ENCODE data around the gene HBEGF.

HBEGF gene

DNA sequence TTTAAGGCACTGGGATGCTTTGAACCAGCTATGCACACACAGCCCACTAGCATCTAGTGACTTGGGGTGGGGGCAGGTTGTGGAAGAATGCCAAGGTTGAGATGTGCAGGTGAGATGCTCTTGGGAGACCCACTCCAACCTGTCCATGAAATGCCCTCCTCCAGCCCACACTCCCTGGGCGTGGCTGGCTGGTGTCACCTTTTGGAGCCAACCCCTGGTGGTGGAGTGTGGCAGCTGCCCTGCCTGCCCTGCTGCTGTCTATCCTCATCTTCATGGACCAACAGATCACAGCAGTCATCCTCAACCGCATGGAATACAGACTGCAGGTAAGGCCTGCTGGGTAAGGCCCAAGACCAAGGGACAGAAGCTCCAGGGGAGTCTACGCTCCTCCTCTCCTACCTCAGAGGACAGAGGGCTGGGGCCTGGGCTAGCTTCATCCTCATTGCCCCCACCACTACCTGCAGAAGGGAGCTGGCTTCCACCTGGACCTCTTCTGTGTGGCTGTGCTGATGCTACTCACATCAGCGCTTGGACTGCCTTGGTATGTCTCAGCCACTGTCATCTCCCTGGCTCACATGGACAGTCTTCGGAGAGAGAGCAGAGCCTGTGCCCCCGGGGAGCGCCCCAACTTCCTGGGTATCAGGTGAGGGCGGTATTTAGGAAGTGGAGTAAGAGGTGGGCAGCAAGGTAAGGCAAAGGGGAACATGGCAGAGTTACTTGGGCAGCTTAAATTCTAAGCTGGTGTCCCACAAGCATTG is 21.0 kb upstream of the HBEGF start:
- Histone ChIP-seq H3K4me1 (no peaks in the 10 kb centered on the region), H3K9me3 (no peaks in the 10 kb centered on the region), H3K27me3 (no peaks in the 10 kb centered on the region), H3K4me3 (ENCODE audit: low read depth, low read length) (no peak overlapping the region), H3K36me3 (no peaks in the 10 kb centered on the region)
- DNase-seq, result no peak
- TF ChIP-seq, protein P1, sequence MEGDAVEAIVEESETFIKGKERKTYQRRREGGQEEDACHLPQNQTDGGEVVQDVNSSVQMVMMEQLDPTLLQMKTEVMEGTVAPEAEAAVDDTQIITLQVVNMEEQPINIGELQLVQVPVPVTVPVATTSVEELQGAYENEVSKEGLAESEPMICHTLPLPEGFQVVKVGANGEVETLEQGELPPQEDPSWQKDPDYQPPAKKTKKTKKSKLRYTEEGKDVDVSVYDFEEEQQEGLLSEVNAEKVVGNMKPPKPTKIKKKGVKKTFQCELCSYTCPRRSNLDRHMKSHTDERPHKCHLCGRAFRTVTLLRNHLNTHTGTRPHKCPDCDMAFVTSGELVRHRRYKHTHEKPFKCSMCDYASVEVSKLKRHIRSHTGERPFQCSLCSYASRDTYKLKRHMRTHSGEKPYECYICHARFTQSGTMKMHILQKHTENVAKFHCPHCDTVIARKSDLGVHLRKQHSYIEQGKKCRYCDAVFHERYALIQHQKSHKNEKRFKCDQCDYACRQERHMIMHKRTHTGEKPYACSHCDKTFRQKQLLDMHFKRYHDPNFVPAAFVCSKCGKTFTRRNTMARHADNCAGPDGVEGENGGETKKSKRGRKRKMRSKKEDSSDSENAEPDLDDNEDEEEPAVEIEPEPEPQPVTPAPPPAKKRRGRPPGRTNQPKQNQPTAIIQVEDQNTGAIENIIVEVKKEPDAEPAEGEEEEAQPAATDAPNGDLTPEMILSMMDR (IDR thresholded peaks at IDR 0.05; ENCODE audit: low read depth, low read length), result no peak

DNA sequence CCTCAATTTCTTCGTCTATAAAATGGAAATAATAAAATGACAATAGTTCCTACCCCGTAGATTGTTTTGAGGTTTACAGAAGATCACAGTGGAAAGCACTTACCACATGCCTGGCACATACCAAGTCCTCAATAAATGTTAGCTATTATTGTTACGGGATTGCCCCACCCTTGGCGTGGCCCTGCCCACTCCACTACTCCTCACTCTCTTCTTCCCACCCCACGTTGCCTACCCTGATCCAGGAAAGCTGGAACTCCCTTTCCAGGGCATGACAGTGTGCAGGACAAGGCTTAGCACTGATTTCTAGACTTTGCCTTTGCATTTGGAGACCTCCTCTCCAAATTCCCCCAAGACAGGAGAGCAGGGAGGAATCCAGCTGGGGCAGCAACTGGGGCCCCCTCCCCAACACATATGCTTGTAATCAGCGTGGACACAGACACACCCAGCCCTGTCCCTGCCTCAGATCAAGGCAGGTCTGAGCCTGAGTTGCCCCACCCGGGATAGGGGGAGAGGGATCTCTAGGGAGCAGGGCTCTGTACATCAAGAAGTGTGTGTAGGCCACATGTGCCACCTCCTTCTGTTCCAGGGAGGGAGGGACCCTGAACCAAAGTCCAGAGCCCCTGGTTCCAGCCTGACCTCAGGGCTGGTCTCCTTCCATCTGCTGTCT is 20.3 kb upstream of the HBEGF start:
- Histone ChIP-seq H3K27me3 (no peaks in the 10 kb centered on the region), H3K9me3 (no peaks in the 10 kb centered on the region), H3K36me3 (no peaks in the 10 kb centered on the region), H3K4me3 (ENCODE audit: low read depth, low read length) (no peak overlapping the region), H3K4me1 (no peaks in the 10 kb centered on the region)
- no peak for DNase-seq
- TF ChIP-seq, protein P1 (IDR thresholded peaks at IDR 0.05; ENCODE audit: low read depth, low read length), result no peak

DNA sequence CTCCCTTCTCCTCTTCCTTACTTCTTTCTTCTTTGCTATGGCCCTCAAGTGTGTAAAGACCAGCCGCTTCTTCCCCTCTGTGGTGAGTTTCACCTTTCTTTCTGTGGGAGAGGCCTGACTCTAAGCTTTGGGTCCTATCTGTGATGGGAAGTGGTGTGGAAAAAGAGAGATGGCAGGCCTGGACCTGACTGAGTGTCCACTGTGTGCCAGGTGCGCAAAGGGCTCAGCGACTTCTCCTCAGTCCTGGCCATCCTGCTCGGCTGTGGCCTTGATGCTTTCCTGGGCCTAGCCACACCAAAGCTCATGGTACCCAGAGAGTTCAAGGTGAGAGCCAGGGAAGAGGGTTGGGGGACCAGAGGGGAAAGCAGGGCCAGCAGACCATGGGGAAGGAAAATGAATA is 19.5 kb upstream of the HBEGF start:
- Histone ChIP-seq H3K27me3 (no peaks in the 10 kb centered on the region), H3K4me3 (ENCODE audit: low read depth, low read length) (no peak overlapping the region), H3K36me3 (no peaks in the 10 kb centered on the region), H3K9me3 (no peaks in the 10 kb centered on the region), H3K4me1 (no peaks in the 10 kb centered on the region)
- TF ChIP-seq, protein P1 (IDR thresholded peaks at IDR 0.05; ENCODE audit: low read depth, low read length), result no peak
- DNase-seq, result no peak

DNA sequence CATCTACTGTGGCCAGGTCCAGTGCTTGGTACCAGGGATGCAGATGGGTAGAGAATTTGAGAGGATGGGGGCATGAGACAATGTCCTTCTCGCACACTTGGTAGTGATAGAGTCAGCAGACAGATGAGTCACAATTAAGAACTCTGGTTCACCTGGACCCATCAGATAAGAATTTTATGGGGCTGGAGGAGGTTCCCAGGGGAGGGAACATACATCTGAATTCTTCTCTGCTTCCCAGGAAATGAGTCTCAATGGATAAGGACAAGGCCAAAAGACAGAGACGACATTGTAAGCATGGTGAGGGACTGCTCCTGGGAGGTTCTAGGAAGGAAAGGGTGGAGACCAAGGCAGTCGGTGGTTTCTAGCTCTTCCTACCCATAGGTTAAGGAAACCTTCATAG is 18.9 kb upstream of the HBEGF start:
- DNase-seq, result no peak
- H3K4me3 ChIP-seq (ENCODE audit: low read depth, low read length), result no peak overlapping the region
- H3K27me3 ChIP-seq, result no peaks in the 10 kb centered on the region
- H3K36me3 ChIP-seq, result no peaks in the 10 kb centered on the region
- no peaks in the 10 kb centered on the region for H3K4me1 ChIP-seq
- H3K9me3 ChIP-seq, result no peaks in the 10 kb centered on the region
- TF ChIP-seq, protein P1 (IDR thresholded peaks at IDR 0.05; ENCODE audit: low read depth, low read length), result no peak

DNA sequence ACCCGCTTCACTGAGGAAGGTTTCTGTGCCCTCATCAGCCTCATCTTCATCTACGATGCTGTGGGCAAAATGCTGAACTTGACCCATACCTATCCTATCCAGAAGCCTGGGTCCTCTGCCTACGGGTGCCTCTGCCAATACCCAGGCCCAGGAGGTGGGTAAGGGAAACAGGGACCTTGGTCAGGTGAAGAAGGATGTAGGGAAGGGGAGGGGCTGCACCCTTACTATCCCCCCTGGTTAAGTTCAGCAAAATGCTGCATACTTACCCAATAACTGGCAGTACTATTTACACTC is 18.0 kb upstream of the HBEGF start:
- Histone ChIP-seq H3K9me3 (no peaks in the 10 kb centered on the region), H3K4me1 (no peaks in the 10 kb centered on the region), H3K4me3 (ENCODE audit: low read depth, low read length) (no peak overlapping the region), H3K36me3 (no peaks in the 10 kb centered on the region), H3K27me3 (no peaks in the 10 kb centered on the region)
- TF ChIP-seq, protein P1 (IDR thresholded peaks at IDR 0.05; ENCODE audit: low read depth, low read length), result no peak
- DNase-seq, result no peak
